Activated CD4-positive, CD25-positive, alpha-beta regulatory T cell treated with anti-CD3 and anti-CD28 coated beads, Interleukin-2, amount 50 U/mL, for 16 hours (primary cell): ENCODE measurements around the gene ACACA.

Source experiments
- DNase-seq: peaks from one replicate; pipeline ENCODE4 v3.0.0-alpha.2; 2020; ENCODE audit warnings: low read depth, low spot score

The ACACA gene

DNA sequence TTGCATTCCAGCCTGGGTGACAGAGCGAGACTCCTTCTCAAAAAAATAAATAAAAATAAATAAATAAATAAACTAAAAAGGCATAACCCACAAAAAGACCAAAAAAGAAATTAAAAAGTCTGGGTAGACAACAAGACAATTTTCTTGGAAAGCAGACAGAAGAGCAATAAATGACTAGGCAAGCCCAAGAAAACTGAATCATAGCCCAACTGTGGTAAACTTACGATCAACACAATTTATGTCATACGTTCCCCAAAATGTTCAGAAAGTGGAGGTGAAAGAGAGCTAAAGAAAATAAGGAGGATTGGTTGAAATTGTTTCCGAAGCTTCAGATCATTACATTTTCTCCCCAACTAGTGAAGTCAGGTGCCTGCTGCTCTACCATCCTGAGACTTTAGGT lies 62.1 kb downstream of the ACACA start:
- no peak for DNase-seq

DNA sequence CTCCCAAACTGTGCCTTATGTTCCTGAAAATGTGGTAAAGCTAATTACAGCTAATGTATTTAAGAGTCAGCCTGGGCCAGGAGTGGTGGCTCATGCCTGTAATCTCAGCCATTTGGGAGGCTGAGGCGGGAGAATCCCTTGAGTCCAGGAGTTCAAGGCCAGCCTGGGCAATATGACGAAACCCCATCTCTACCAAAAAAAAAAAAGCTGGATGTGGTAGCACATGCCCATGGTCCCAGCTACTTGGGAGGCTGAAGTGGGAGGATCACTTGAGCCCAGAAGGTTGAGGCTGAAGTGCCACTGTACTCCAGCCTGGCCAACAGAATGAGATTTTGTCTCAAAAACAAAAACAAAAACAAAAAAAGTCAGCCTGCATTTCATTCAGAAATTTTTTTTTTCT lies 64.0 kb downstream of the ACACA start:
- DNase-seq = no peak

GRCh38 chr17:37340804-37341203 lies 65.8 kb downstream of the ACACA start:
- DNase-seq = no peak

GRCh38 chr17:37339321-37339720 lies 67.3 kb downstream of the ACACA start:
- no peak for DNase-seq

- no peak for DNase-seq
Observed at GRCh38 chr17:37338847-37339246, 67.8 kb downstream of the ACACA start.

DNA sequence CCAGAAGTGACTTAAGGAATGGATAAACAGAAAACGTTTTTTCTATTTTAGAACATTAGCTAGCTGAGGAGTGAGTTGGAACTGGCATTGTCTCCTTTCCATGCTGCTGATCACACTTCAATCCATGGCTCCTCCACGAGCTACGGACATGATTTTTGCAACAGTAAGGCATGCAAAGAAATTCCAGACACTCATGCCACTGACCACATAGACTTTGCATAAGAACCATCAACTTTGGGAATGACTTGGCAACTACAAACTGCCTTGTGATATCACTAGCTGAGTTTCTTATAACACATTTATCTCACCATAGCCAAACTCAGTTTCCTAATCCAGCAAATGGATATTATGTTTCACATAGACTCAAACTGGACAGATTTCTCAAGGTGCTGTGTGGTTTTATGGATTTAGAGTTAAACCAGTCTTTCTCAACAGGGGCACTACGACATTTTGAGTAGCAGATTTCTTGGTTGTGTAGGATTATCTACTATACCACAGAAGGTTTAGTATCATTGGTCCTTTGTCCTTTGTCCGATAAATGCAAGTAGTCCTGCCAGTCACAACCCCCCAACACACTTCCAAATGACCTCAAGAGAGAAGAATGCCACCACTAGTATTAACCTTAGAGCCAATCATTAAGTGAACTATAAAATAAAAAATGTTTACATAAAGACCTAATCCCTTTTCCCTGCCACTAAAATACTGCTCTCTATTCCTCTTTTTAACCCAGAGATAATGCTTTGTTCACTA lies 79.1 kb downstream of the ACACA start:
- no peak for DNase-seq

- no peak for DNase-seq
Observed at GRCh38 chr17:37322826-37323561, 83.6 kb downstream of the ACACA start.

DNA sequence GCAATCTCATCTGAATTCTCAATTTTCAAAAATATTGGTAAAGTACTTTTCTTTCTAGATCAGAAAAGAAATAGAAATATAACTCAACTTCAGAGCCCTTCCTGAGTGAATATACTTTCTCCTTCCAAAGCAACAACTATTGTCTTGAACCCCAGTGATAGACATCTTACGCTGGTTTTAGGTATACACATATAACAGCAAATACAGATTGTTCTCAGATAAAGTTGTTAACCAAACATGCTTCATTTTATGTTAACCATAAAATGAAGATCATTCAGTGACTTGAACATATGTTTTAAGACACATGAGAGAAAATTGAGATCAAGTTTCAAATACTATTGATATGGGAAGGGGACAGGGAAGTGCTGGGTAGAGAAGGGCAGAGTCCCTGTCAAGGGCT lies 84.5 kb downstream of the ACACA start:
- DNase-seq = no peak

DNA sequence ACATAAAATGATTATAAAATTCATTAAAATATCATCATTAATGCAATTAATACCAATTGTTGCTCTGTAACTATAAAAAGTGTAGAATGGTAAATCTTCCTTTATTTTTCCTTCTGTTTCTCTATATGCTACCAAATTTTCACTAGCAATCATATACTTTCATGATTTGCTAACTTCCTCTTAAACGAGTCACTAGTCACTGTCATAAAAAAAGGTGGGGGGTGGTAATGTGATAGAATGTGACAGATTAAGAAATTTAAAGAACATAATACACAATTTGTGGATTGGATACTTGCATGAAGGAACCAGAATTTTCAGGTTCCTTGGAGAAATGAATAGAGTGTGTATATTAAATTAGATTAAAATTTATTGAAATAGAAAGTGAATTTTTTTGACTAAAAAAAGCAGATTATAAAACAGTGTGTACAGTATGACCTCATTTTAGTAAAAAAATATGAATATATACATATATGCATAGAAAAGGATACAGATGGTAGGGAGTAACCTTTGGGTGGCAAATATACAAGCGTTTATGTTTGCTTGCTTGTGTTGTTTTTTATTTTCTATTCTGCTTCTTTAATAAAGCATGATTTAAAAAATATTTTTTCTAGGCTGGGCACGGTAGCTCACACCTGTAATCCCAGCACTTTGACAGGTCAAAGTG lies 87.6 kb downstream of the ACACA start:
- DNase-seq = no peak

DNA sequence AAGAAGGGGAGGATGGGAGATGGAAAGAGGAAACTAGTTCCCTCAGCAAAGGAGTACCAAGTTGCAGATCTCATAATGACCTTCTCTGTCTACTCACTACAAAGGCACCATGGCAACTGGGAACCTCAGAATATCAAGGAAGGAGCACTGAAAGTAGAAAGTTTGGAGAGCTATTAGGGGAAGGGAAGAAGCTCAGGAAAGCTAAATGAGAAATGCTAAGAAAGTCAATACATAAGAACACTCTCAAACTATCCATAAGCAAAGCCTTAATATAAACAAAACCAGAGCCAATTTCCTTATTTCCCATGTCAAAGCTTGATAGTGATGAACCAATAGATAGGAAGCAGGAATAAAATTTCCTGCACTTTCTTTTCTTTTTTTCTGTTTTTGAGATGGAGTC lies 88.8 kb downstream of the ACACA start:
- no peak for DNase-seq

GRCh38 chr17:37315601-37316000 lies 91.0 kb downstream of the ACACA start:
- DNase-seq = no peak

DNA sequence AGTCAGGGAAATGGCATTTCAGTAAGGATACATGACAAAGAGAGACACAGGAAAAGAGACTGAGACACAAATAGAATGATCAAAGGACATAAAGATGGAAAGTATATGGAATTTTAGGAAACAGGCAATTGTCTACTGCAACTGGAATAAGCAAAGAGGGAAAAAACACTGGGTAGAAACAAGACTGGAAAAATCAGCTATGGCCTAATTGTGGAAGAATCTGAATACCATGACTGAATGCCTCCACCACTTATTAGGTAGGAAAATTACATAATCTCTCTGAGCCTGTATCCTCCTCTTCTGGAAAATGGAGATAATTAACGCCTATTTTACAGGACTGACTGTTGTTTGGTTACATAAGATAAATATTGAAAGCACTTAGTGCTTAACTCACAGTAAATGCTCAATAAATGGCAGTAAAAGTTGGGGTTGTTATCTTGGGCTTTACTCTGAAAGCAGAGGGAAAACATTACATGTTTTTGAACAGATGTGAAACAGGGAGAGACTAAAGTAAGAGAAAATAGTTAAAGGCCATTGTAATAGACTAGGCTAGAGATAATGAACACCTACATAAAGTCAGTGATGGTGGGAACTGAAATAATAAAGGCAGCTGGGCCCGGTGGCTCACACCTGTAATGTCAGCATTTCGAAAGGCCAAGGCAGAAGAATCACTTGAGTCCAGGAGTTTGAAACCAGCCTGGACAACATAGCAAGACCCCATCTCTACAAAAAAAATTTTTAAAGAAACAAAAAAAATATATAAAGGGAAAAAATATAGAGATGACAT lies 94.3 kb downstream of the ACACA start:
- no peak for DNase-seq

- no peak for DNase-seq
Observed at GRCh38 chr17:37310940-37311339, 95.7 kb downstream of the ACACA start.

DNA sequence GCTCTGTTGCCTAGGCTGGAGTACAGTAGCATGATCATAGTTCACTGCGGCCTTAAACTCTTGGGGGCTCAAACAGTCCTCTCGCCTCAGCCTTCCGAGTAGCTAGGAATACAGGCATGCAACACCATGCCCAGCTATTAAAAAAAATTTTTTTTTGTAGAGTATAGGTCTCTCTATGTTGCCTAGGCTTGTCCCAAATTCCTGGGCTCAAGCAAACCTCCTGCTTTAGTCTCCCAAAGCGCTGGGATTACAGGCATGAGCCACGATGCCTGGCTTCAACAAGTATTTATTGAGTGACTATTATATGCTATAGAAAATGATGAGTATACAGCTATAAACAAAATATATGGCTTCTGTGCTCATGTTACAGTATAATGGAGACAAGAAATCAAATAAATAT lies 97.6 kb downstream of the ACACA start:
- no peak for DNase-seq

DNA sequence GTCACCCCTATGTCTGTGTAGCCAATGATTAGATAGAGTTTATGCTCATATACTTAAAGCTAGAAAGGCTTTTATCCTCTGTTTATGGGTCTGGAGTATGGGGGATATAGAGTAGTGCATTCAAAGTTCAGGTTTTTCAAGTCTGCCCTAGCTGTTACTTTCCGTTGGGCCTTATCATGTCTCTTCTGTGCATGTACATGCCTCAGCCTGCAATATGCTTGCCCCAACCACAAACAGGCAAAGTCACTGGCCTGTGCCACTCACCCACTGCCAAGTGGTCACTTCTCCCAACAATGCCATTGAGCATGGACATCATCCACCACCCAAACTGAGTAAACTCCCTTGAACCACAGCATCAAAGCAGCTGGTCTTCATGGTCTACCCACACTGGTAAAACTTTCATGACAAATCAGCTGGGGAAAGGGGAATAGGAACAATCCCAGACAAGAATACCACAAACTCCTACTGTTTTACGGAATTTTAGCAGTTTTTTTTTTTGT lies 101.2 kb downstream of the ACACA start:
- DNase-seq = no peak

- DNase-seq = no peak
Observed at GRCh38 chr17:37301288-37301687, 105.3 kb downstream of the ACACA start.

DNA sequence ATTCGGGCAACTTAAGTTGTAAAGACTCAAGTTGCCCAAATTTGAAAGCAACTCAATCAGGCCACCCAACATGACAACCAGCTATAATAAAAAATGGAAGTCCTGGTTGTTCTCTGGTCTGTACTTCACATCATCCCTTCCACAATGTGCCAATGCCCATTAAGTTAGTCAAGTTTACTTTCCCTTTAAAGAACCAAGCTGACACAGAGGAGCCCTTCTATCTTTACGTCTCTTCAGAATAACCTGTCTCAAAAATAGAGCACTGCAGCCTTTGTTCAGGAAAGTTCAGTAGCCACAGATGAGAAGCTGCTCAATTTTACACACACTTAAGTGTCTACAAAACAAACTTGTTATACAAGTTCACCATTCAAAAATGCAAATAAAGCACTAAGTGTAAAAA lies 106.0 kb downstream of the ACACA start:
- no peak for DNase-seq

GRCh38 chr17:37299257-37299980 lies 107.2 kb downstream of the ACACA start:
- no peak for DNase-seq

GRCh38 chr17:37295888-37296287 lies 110.7 kb downstream of the ACACA start:
- no peak for DNase-seq

- no peak for DNase-seq
Observed at GRCh38 chr17:37294888-37295287, 111.7 kb downstream of the ACACA start.

GRCh38 chr17:37293770-37294169 lies 112.9 kb downstream of the ACACA start:
- DNase-seq = no peak
